HG03196 (cell line): ENCODE measurements around the gene PANX1.
A peak's percentile ranks its signal among the peaks of the same experiment; 100 is the strongest.
"Not testable (repeated sequence)": the region's sequence is repeated elsewhere in the genome, so short reads cannot be mapped to it uniquely, and the experiment has no call there.

Experiments used
- ATAC-seq: cut with Tn5 transposase; IDR thresholded peaks from one replicate; pipeline ENCODE4 v1.9.1; 2021; ENCODE audit not compliant: unreplicated experiment

The PANX1 gene

GRCh38 chr11:94149431-94150017 lies 20.9 kb downstream of the PANX1 start:
- ATAC-seq, result no peak

DNA sequence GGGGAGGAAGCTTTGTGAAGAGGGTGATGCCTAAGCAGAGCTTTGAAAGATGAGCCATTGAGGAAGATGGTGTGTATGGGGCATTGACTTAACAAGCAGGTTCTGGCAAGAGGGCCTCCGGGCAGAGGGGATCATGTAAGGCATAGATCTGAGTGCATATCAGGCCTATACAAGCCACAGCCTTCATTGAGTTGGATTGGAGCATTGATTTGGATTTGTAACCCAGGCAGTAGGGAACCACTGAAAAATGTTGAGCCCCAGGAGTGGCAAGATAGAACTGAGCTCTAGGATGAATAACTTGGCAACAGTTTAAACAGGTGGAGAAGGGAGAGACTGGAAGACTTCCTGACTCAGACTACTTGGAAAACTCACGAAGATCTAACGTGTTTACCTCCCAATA lies 21.4 kb downstream of the PANX1 start:
- ATAC-seq, result no peak

DNA sequence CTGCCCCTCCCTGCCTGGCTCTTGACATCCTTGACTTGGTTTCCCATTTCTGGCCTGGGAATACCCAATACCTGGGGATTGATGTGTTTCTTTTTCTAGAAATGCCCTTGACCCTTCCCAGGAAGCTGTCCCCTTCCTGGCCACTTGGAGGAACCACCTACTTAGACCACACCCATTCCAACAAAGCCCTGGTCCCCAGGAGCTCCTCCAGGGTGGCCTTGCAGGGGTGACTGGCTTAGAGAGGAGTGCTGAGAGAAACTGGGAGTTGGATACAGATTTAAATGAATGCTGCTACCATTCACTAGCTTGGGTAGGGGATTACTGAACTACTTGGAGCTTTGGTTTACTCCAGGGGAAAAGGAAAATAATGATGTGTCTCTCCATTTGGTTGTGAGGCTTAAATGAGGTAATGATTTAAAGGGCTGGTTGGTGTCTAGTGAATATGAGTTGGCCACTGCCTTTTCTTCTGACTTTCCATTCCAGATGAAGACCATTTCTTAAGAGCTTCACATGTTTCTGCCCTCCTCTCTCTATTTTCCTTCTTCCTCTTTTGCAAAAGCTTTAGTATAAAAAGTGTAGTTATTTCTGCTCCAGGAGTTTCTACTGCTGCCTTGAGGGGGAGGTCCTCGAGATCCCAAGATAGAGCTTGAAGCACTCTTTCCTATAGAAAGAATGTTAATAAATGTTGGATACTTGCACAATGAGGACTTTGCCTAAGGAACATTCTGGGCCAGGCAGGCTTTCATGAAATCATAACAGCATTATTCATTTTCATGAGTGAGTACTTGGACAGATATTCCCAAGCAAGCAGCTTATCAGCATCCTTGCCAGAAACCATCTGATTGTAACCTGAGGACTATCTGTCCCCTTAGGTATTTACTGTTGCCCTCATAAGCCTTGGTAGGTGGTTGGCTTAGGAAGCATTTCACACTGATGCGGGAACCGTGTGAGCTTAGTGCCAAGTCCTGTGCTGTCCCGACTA lies 22.4 kb downstream of the PANX1 start:
- ATAC-seq, result no peak

DNA sequence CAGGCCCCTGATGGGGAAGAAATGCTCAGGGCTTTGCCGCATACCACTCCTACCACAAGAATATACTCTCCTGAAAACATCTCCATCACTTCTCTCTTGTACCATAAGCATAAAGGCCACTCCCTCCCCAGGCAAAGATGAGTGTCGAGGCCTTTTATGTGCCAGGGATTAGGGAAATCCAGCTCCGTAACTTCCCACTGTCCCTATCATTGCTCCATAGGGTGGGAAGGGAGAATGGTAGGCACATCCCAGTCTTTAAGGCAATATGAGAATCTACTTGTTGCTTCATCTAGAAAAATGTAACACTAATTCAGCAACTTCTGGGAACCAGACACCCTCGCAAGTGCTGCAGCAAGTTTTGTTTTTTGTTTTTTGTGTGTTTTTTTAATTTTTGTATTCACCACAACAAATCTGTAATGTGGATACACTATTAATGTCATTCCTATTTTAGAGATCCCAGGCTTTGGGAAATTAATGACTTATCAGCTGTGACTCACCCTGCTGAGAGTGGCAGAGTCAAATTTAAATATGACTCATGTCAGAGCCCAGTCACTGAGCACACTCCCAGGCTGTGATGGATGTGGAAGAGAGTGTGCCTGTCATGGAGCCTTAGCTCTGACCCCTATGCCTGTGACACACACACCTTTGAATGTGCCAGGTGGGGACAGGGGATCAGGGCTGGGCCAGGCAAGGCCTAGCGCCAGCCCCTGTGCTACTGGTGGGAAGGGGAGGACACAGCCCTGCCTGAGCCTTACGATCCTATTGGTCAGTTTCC lies 23.4 kb downstream of the PANX1 start:
- peak; percentile 76 for ATAC-seq

GRCh38 chr11:94152678-94153065 lies 24.0 kb downstream of the PANX1 start:
- ATAC-seq, result peak; percentile 4

DNA sequence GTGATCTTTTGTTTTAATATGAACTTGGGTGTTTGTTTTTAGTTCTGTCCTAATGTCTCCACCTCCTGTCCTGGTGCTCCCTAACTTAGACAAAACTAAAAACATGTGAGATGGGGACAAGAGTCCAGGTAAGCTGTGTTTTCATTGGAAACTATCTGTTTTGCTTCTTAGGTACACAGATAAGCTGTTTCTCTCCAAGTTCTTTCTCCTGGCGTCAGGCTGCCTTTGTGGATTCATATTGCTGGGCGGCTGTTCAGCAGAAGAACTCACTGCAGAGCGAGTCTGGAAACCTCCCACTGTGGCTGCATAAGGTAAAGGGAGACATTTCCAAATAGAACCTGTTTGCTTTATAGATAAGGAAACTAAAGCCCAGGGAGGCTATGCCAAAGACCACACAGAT lies 24.7 kb downstream of the PANX1 start:
- ATAC-seq, result no peak

GRCh38 chr11:94154095-94154856 lies 25.6 kb downstream of the PANX1 start:
- no peak for ATAC-seq

DNA sequence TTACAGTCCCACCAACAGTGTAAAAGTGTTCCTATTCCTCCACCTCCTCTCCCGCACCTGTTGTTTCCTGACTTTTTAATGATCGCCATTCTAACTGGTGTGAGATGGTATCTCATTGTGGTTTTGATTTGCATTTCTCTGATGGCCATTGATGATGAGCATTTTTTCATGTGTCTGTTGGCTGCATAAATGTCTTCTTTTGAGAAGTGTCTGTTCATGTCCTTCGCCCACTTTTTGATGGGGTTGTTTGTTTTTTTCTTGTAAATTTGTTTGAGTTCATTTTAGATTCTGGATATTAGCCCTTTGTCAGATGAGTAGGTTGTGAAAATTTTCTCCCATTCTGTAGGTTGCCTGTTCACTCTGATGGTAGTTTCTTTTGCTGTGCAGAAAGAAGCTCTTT lies 28.7 kb downstream of the PANX1 start:
- ATAC-seq, result not testable (repeated sequence)

DNA sequence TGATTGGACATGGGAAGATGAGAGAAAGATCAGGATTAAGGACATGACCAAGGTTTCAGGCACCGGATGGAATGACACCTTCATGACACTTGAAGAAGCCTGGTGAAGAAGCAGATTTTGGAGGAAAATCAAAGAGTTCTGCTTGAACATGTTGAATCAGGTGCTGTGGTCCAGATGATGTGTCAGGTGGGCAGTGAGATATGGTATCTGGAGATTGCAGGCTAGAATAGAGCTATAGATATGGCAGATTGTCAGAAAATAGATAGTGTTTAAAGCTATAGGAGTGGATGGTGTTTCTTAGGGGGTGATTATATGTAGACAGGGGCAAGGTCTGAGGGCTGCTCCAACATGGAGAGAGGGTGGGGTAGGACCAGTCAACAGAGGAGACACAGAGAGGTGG lies 40.2 kb downstream of the PANX1 start:
- no peak for ATAC-seq

DNA sequence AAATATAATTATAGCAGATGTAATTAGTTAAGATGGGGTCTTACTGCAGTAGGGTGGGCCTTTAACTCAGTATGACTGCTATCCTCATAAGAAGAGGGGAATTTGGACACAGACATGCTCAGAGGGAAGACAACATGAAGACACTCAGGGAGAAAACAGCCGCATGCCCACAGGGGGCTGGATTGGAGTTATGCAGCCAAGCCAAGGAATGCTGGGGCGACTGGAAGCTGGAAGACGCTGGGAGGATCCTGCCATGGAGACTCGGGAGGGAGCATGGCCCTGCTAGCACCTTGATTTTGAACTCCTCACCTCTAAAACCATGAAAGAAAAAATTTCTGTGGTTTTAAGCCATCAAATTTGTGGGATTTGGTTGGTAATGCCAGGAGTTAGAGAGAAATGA lies 40.9 kb downstream of the PANX1 start:
- ATAC-seq, result no peak

GRCh38 chr11:94169930-94170545 lies 41.4 kb downstream of the PANX1 start:
- no peak for ATAC-seq

DNA sequence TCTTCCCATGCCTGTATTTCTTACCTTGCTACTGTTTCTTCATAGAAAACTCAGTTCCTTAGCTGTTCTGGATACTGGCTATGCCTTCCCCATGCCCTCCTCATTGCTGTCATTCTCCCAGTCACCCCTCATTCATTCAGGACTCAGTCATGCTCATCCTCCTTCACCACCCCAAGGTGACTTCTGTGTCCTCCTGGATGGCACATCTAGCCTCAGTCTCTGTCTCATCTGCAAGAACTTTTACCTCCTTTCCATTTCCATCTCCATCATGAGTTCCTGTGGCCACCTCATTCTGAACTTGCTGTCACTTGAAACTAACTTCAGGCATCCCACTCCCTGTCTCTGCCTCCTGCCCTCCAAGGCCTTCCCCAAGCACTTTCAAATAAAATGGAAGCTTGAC lies 42.3 kb downstream of the PANX1 start:
- ATAC-seq, result no peak

DNA sequence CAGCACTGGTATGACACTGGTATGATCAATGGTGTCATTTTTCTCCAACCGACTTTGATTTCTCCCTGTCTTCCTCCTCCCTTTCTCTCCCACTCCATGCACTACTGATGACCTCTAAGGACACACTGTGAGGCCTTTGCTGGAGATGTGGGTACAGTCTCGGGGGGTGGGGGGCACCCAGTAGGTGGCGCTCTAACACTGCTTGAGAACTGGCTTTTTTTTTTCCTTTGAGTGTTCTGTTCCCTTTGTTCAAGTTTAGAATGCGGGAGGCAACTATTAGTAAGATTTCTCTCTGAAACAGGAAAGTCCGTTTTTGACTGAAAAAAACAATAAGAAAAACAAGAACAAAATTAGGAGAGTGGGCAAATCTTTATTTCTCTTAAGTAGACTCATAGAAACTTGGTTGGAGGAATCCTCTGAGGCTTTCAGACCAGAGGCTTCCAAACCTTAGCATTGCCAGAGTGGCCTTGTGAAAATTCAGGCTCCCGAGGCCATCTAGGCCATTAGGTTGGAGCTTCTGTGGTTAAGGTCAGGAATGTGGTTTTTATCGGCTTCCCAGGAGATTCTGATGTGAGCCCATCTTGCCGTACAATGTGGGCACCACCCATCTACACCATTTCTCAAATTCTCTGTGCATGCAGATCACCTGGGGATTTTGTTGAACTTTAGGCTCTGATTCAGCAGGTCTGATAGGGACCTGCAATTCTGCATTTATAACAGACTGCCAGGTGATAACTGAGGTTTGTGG lies 43.2 kb downstream of the PANX1 start:
- ATAC-seq, result no peak

DNA sequence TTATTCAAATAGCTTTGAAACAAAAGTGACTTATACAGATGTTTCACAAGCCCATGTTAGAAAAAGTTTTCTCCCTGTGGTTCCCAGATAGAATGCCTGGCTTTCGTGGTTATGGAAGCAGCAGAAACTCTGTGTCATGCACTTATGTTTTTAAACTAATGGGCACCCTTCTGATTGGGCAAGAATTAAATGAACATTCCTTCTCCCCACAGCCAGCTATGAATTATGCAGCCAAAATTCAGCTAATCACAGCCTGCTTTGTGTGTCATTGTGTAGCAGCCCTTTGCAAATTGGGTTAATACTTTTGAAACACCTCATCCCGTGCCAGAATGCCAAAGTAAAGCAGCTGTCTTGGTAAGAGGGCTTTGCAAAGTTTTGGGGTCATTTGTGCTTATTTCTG lies 46.9 kb downstream of the PANX1 start:
- ATAC-seq, result no peak

GRCh38 chr11:94178331-94178730 lies 49.7 kb downstream of the PANX1 start:
- ATAC-seq, result no peak

GRCh38 chr11:94179696-94180095 lies 51.1 kb downstream of the PANX1 start:
- ATAC-seq, result no peak

GRCh38 chr11:94181526-94181925 lies 52.9 kb downstream of the PANX1 start:
- ATAC-seq, result no peak

DNA sequence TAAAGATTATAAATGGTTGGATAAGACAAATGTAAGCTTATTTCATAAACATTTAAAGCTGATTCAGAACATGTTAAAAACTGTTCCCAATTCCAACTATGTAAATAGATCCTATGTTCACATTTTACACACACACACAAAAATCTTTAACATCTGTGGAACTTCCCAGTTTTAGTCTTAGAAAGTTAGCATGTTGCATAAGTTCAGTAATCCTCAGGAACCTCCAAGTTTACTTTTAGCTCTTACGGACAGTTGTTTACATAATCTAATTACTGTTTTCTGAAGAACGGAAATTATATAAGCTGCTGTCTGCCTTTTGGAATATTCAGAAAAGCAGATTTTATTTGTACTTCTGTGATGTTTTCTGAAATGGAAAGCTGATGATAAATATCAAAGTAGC lies 53.3 kb downstream of the PANX1 start:
- ATAC-seq, result no peak

GRCh38 chr11:94183251-94183885 lies 54.7 kb downstream of the PANX1 start:
- no peak for ATAC-seq
